ENCODE data around the gene DCTN5.

DCTN5 gene

GRCh38 chr16:23694265-23694643 lies 53.0 kb downstream of the DCTN5 start:
- H3K4me3 ChIP-seq (ENCODE audit: insufficient read depth, low read length, poor library complexity, severe bottlenecking): peak overlapping the region; percentile 31
- H3K9me3 ChIP-seq (ENCODE audit: insufficient read depth, low read length): no peaks in the 10 kb centered on the region
- H3K9ac ChIP-seq (ENCODE audit: low read length): peak overlapping the region; percentile 51
- H3K27ac ChIP-seq (ENCODE audit: low read depth, low read length): peak overlapping the region; percentile 20; the same call in 1 of the 2 replicates
- H3K9me2 ChIP-seq (replicated peaks; ENCODE audit: insufficient read depth, low read length): no peaks in the 10 kb centered on the region
- no peaks in the 10 kb centered on the region for H3K79me2 ChIP-seq (ENCODE audit: insufficient read depth, low read length)
- H3F3A ChIP-seq (ENCODE audit: insufficient read depth): peaks cover 12% of the 10 kb centered on the region; the same call in 1 of the 2 replicates
- H4K20me1 ChIP-seq (ENCODE audit: low read depth, low read length): no peaks in the 10 kb centered on the region
- H3K4me2 ChIP-seq (ENCODE audit: low read depth, low read length, poor library complexity, severe bottlenecking): peak overlapping the region; percentile 33
- no peaks in the 10 kb centered on the region for H3K27me3 ChIP-seq (ENCODE audit: low read length)
- peaks cover under 1% of the 10 kb centered on the region; the same call in 1 of the 2 replicates for H3K36me3 ChIP-seq (ENCODE audit: low read length)
- peak overlapping the region; percentile 43 for H2AFZ ChIP-seq (ENCODE audit: low read depth, low read length, severe bottlenecking)
- TF ChIP-seq, protein P1, sequence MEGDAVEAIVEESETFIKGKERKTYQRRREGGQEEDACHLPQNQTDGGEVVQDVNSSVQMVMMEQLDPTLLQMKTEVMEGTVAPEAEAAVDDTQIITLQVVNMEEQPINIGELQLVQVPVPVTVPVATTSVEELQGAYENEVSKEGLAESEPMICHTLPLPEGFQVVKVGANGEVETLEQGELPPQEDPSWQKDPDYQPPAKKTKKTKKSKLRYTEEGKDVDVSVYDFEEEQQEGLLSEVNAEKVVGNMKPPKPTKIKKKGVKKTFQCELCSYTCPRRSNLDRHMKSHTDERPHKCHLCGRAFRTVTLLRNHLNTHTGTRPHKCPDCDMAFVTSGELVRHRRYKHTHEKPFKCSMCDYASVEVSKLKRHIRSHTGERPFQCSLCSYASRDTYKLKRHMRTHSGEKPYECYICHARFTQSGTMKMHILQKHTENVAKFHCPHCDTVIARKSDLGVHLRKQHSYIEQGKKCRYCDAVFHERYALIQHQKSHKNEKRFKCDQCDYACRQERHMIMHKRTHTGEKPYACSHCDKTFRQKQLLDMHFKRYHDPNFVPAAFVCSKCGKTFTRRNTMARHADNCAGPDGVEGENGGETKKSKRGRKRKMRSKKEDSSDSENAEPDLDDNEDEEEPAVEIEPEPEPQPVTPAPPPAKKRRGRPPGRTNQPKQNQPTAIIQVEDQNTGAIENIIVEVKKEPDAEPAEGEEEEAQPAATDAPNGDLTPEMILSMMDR (IDR thresholded peaks at IDR 0.05; ENCODE audit: insufficient read depth, low read length, poor library complexity, severe bottlenecking): no peak
- TF ChIP-seq EZH2phosphoT487 (conservative IDR thresholded peaks at IDR 0.05; ENCODE audit: low read length): no peak

DNA sequence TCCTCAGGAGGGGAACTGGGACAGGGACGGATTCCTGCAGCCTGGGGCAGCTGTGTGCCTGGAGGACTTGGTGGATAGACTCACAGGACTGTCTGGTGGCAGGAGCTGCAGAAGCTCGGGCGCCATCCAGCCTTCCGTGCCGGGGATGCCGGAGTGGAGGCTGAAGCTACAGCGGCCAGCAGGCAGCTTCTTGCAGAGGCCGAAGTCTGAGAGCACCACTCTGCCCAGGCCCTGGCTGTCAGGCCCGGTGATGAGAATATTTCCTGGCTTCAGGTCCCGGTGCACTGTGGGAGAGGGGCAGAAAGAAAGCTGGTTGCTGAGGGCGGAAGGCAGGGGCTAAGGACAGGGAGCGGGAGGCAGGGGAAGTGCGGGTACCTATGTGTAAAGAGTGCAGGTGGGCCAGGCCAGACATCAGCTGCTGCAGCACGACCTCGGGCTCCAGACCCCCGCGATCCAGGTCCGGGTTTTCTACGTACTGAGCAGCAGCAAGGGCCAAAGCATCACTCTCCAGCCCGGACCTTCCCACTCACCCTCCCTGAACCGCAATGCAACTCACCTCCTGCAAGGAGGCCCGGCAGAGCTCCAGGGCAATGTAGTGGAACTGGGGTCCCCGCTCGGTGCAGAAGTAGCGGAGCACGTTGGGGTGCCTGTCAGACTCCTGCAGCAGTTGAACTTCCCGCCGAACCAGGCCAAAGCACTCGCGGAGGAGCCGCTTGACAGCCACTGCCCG lies 53.5 kb downstream of the DCTN5 start:
- Histone ChIP-seq H3K36me3 (ENCODE audit: low read length) (no peaks in the 10 kb centered on the region), H3K4me3 (ENCODE audit: insufficient read depth, low read length, poor library complexity, severe bottlenecking) (peak overlapping the region; percentile 36), H3K27me3 (ENCODE audit: low read length) (no peaks in the 10 kb centered on the region), H3K4me2 (ENCODE audit: low read depth, low read length, poor library complexity, severe bottlenecking) (peak overlapping the region; percentile 33), H4K20me1 (ENCODE audit: low read depth, low read length) (no peaks in the 10 kb centered on the region), H3K9me2 (replicated peaks; ENCODE audit: insufficient read depth, low read length) (no peaks in the 10 kb centered on the region), H2AFZ (ENCODE audit: low read depth, low read length, severe bottlenecking) (peak overlapping the region; percentile 43), H3K79me2 (ENCODE audit: insufficient read depth, low read length) (no peaks in the 10 kb centered on the region), H3K27ac (ENCODE audit: low read depth, low read length) (peak overlapping the region; percentile 20; the same call in 1 of the 2 replicates), H3F3A (ENCODE audit: insufficient read depth) (peaks cover 12% of the 10 kb centered on the region; the same call in 1 of the 2 replicates), H3K9ac (ENCODE audit: low read length) (peak overlapping the region; percentile 51), H3K9me3 (ENCODE audit: insufficient read depth, low read length) (no peaks in the 10 kb centered on the region)
- TF ChIP-seq, protein P1 (IDR thresholded peaks at IDR 0.05; ENCODE audit: insufficient read depth, low read length, poor library complexity, severe bottlenecking): no peak
- TF ChIP-seq EZH2phosphoT487 (conservative IDR thresholded peaks at IDR 0.05; ENCODE audit: low read length): no peak

GRCh38 chr16:23695756-23696155 lies 54.5 kb downstream of the DCTN5 start:
- TF ChIP-seq, protein P1 (IDR thresholded peaks at IDR 0.05; ENCODE audit: insufficient read depth, low read length, poor library complexity, severe bottlenecking): no peak
- no peak for TF ChIP-seq EZH2phosphoT487 (conservative IDR thresholded peaks at IDR 0.05; ENCODE audit: low read length)
- Histone ChIP-seq H3K9me3 (ENCODE audit: insufficient read depth, low read length) (no peaks in the 10 kb centered on the region), H3K27me3 (ENCODE audit: low read length) (no peaks in the 10 kb centered on the region), H3K9ac (ENCODE audit: low read length) (no peak overlapping the region), H3K79me2 (ENCODE audit: insufficient read depth, low read length) (no peaks in the 10 kb centered on the region), H4K20me1 (ENCODE audit: low read depth, low read length) (no peaks in the 10 kb centered on the region), H3F3A (ENCODE audit: insufficient read depth) (peaks cover 12% of the 10 kb centered on the region; the same call in 1 of the 2 replicates), H3K4me2 (ENCODE audit: low read depth, low read length, poor library complexity, severe bottlenecking) (no peak overlapping the region), H3K9me2 (replicated peaks; ENCODE audit: insufficient read depth, low read length) (no peaks in the 10 kb centered on the region), H3K4me3 (ENCODE audit: insufficient read depth, low read length, poor library complexity, severe bottlenecking) (no peak overlapping the region), H3K36me3 (ENCODE audit: low read length) (no peaks in the 10 kb centered on the region), H2AFZ (ENCODE audit: low read depth, low read length, severe bottlenecking) (no peak overlapping the region), H3K27ac (ENCODE audit: low read depth, low read length) (no peak overlapping the region)
